PC-9 (cell line): ENCODE data around the gene PKN3. TPM values are rescaled to one million over a fixed set of nuclear protein-coding genes. Genes with fewer than 3 reads are reported as not detected.
A peak's percentile ranks its signal among the peaks of the same experiment; 100 is the strongest.

ENCODE experiments used
- Bru-seq: library from RNA; stranded (reverse); fragments of 400-500 nt; gene quantifications from one replicate; lab custom pipeline; 2021; lab: Mats Ljungman, UMichigan
- BruChase-seq, 2 experiments: library from RNA; stranded (reverse); fragments of 400-500 nt; gene quantifications; one replicate each; lab custom pipeline; 2021; lab: Mats Ljungman, UMichigan
- BruUV-seq: library from RNA; stranded (reverse); fragments of 400-500 nt; replicated peaks from 2 replicates; lab custom pipeline; 2021; lab: Mats Ljungman, UMichigan
- CTCF ChIA-PET: fragments of 300-600 bp; sonication (Branson Sonifier 250); formaldehyde crosslinking; loops from one replicate; lab custom pipeline; 2022; ENCODE audit warnings: antibody characterized with exemption; lab: Charles Lee
- POLR2A ChIA-PET: fragments of 300-600 bp; sonication (Branson Sonifier 250); formaldehyde crosslinking; loops from one replicate; lab custom pipeline; 2022; ENCODE audit warnings: antibody characterized with exemption; ENCODE audit not compliant: unreplicated experiment; lab: Charles Lee
- DNase-seq, 2 experiments: peaks; one replicate each; pipeline versions ENCODE4 v3.0.0 to v3.0.0-alpha.2; 2015 to 2022; ENCODE audit warnings: mixed read lengths in 1 of 2
- H2AFZ ChIP-seq: fragments of 200-600 bp; sonication (generic); 2 replicates; pipeline ENCODE4 v1.8.1; 2017; ENCODE audit warnings: antibody characterized with exemption
- H3F3A ChIP-seq: fragments of 200-600 bp; sonication (generic); 2 replicates; pipeline ENCODE4 v1.8.1; 2017; ENCODE audit warnings: antibody characterized with exemption, mild to moderate bottlenecking, low read depth; ENCODE audit not compliant: insufficient read depth
- H3K27ac ChIP-seq: fragments of 200-600 bp; sonication (generic); 2 replicates; pipeline ENCODE4 v1.6.1; 2016; ENCODE audit warnings: mixed run types
- H3K27me3 ChIP-seq: fragments of 200-600 bp; sonication (generic); 2 replicates; pipeline ENCODE4 v1.6.1; 2016; ENCODE audit warnings: low read depth, mixed run types; ENCODE audit not compliant: insufficient read depth
- H3K36me3 ChIP-seq: fragments of 200-600 bp; sonication (generic); 2 replicates; pipeline ENCODE4 v1.6.1; 2016; ENCODE audit warnings: low read depth, mixed run types
- H3K4me1 ChIP-seq: fragments of 200-600 bp; sonication (generic); replicated peaks from 2 replicates; pipeline ENCODE4 v1.6.1; 2016; ENCODE audit warnings: mixed run types; ENCODE audit not compliant: insufficient read depth
- H3K4me2 ChIP-seq: fragments of 200-600 bp; sonication (generic); 2 replicates; pipeline ENCODE4 v1.6.1; 2017; ENCODE audit warnings: mixed run types
- H3K4me3 ChIP-seq: fragments of 200-600 bp; sonication (generic); 2 replicates; pipeline ENCODE4 v1.6.1; 2016; ENCODE audit warnings: mixed run types
- H3K79me2 ChIP-seq: fragments of 200-600 bp; sonication (generic); 2 replicates; pipeline ENCODE4 v1.6.1; 2017; ENCODE audit warnings: low read depth, mixed run types
- H3K9me2 ChIP-seq: fragments of 200-600 bp; sonication (generic); 2 replicates; pipeline ENCODE4 v1.8.1; 2017; ENCODE audit warnings: mild to moderate bottlenecking; ENCODE audit not compliant: insufficient read depth
- H3K9me3 ChIP-seq: fragments of 200-600 bp; sonication (generic); 2 replicates; pipeline ENCODE4 v1.8.1; 2016; ENCODE audit warnings: low read depth; ENCODE audit not compliant: insufficient read depth
- H4K20me1 ChIP-seq: fragments of 200-600 bp; sonication (generic); 2 replicates; pipeline ENCODE4 v1.8.1; 2017; ENCODE audit not compliant: insufficient read depth
- CTCF ChIP-seq: fragments of 200-600 bp; sonication (generic); conservative IDR thresholded peaks from 2 replicates; pipeline ENCODE4 v1.6.1; 2017; ENCODE audit warnings: mixed run types, antibody characterized with exemption, mild to moderate bottlenecking, moderate library complexity
- EZH2 ChIP-seq: fragments of 200-600 bp; sonication (generic); IDR thresholded peaks from 2 replicates; pipeline ENCODE4 v1.8.0; 2017; ENCODE audit warnings: antibody characterized with exemption, low read depth
- intact Hi-C: fragments of 100-400 bp; cut with micrococcal nuclease; formaldehyde crosslinking; loops from one replicate; pipeline ENCODE4 v1.10.0; 2022; ENCODE audit not compliant: unreplicated experiment
- long read RNA-seq: library from polyadenylated mRNA; stranded (forward); transcript quantifications from one replicate; pipeline ENCODE4 v2.0.0, GENCODE V29; 2022
- total RNA-seq: library from RNA; stranded (reverse); gene quantifications from 2 replicates; pipeline ENCODE4 v1.2.3, GENCODE V29; 2021

PKN3 gene
- total RNA-seq = 5.5 and 9.1 TPM in 2 replicates
- percentile 37 among the genes with signal in this experiment for Bru-seq, nascent RNA
- percentile 43 among the genes with signal in this experiment for BruChase-seq, experiment 1, labeled RNA remaining after a 2-hour chase
- percentile 56 among the genes with signal in this experiment for BruChase-seq, experiment 2, labeled RNA remaining after a 6-hour chase
- long read RNA-seq, transcript PKN3-201 (22 exons, 3,375 nt) = major isoform, 8 of 12 reads
- long read RNA-seq, partial matches to known transcripts = 1 of 12 reads
- long read RNA-seq, other reads (novel, unspliced or antisense) = 3 of 12 reads

GRCh38 chr9:128702445-128702948, at the start of gene PKN3:
Gene PKN3 (plus strand): TSS chr9:128702503. CDS start chr9:128702916, 413 bp downstream.
- peak; percentile 31 to 93 for DNase-seq
- ChIA-PET POLR2A (no interaction called here), CTCF (interaction anchor here (0.6 to 1.3 kb wide), 6 partner anchors 18 to 369 kb away, joined by 3 to 16 read pairs (median 4); partner anchors contain the start of genes ENDOG and ZDHHC12)
- H3K79me2 ChIP-seq = no peaks in the 10 kb centered on the region
- peaks cover 24% of the 10 kb centered on the region for H3F3A ChIP-seq
- H3K36me3 ChIP-seq = no peaks in the 10 kb centered on the region
- no TSS peak for BruUV-seq
- peak within 1 kb of the TSS; percentile 61 for H3K4me3 ChIP-seq
- H4K20me1 ChIP-seq = no peaks in the 10 kb centered on the region
- peak; percentile 81 for TF ChIP-seq CTCF
- no peak for TF ChIP-seq EZH2
- no peaks in the 10 kb centered on the region for H3K9me3 ChIP-seq
- no peaks in the 10 kb centered on the region for H3K9me2 ChIP-seq
- intact Hi-C loops = no loop called here
- no peaks in the 10 kb centered on the region for H3K27me3 ChIP-seq
- peak within 1 kb of the TSS; percentile 70 for H2AFZ ChIP-seq
- H3K4me1 ChIP-seq = no peaks in the 10 kb centered on the region
- no peak within 1 kb of the TSS for H3K27ac ChIP-seq
- H3K4me2 ChIP-seq = peak within 1 kb of the TSS; percentile 73

- Histone ChIP-seq H3K4me2 (no peak overlapping the region), H3K27me3 (no peaks in the 10 kb centered on the region), H3K79me2 (peaks cover 28% of the 10 kb centered on the region), H3K4me3 (no peak overlapping the region), H3K9me2 (no peaks in the 10 kb centered on the region), H3K4me1 (peaks cover 8% of the 10 kb centered on the region; the same call in 1 of the 2 replicates), H3F3A (peaks cover 18% of the 10 kb centered on the region), H3K36me3 (no peaks in the 10 kb centered on the region), H4K20me1 (no peaks in the 10 kb centered on the region), H3K9me3 (no peaks in the 10 kb centered on the region), H2AFZ (no peak overlapping the region), H3K27ac (no peak overlapping the region)
- no peak for DNase-seq
- no TSS peak for BruUV-seq
- TF ChIP-seq CTCF = no peak
- TF ChIP-seq EZH2 = no peak
- ChIA-PET CTCF (no interaction called here), POLR2A (no interaction called here)
- intact Hi-C loops = no loop called here
Observed at GRCh38 chr9:128653908-128654307, 48.4 kb upstream of the PKN3 start.

GRCh38 chr9:128654481-128654880, 47.8 kb upstream of the PKN3 start:
- H3K9me3 ChIP-seq = no peaks in the 10 kb centered on the region
- H3K4me3 ChIP-seq = no peak overlapping the region
- peak overlapping the region; percentile 46 for H3K4me2 ChIP-seq
- H3K79me2 ChIP-seq = peaks cover 25% of the 10 kb centered on the region
- H3K27me3 ChIP-seq = no peaks in the 10 kb centered on the region
- H4K20me1 ChIP-seq = no peaks in the 10 kb centered on the region
- CTCF ChIA-PET = interaction anchor here (0.7 kb wide), 1 partner anchor 125 kb away, joined by 7 read pairs; no protein-coding TSS in a partner anchor
- H2AFZ ChIP-seq = no peak overlapping the region
- H3F3A ChIP-seq = peaks cover 16% of the 10 kb centered on the region
- intact Hi-C loops = no loop called here
- H3K9me2 ChIP-seq = no peaks in the 10 kb centered on the region
- no peak for TF ChIP-seq EZH2
- TF ChIP-seq CTCF = no peak
- H3K27ac ChIP-seq = no peak overlapping the region
- no peak for DNase-seq
- peaks cover 8% of the 10 kb centered on the region; the same call in 1 of the 2 replicates for H3K4me1 ChIP-seq
- no TSS peak for BruUV-seq
- no peaks in the 10 kb centered on the region for H3K36me3 ChIP-seq
- POLR2A ChIA-PET = interaction anchor here (0.6 kb wide), 1 partner anchor 44 kb away, joined by 3 read pairs; no protein-coding TSS in a partner anchor
